ENCODE measurements around the gene DSC1. TPM values are rescaled to one million over a fixed set of nuclear protein-coding genes. Genes with fewer than 3 reads are reported as not detected.
A peak's percentile ranks its signal among the peaks of the same experiment; 100 is the strongest.

DSC1 gene
- total RNA-seq, 1 experiment from 2014 or later, result not detected

GRCh38 chr18:31099450-31100230 lies 63.0 kb downstream of the DSC1 start (continued):
- TF ChIP-seq CEBPB (IDR thresholded peaks at IDR 0.05; ENCODE audit: low read depth) (no peak), CBX3 (IDR thresholded peaks at IDR 0.05; ENCODE audit: low read depth) (no peak), POLR2A (IDR thresholded peaks at IDR 0.05; ENCODE audit: borderline replicate concordance, extremely low read depth, insufficient read depth, insufficient read length) (no peak), SRF (IDR thresholded peaks at IDR 0.05; ENCODE audit: low read depth) (no peak), EGR1 (IDR thresholded peaks at IDR 0.05; ENCODE audit: low read depth) (no peak)

GRCh38 chr18:31098878-31099277 lies 63.8 kb downstream of the DSC1 start:
- Histone ChIP-seq H3K4me1 (ENCODE audit: control insufficient read depth in 1 of 2, insufficient read depth in 2 of 2, low read length in 2 of 2) (peaks cover 31 to 56% of the 10 kb centered on the region in 2 experiments), H2AFZ (ENCODE audit: low read depth, low read length, poor library complexity, severe bottlenecking) (no peak overlapping the region), H3K4me2 (ENCODE audit: low read length) (peak overlapping the region; percentile 98), H3K4me3 (replicated peaks in 1 of 2; ENCODE audit: low read depth in 1 of 2, low read length in 2 of 2) (0 out of 4 replicates have a peak overlapping the region, but pooled peaks of 1 of the 2 experiments have one; percentile 82), H3K36me3 (ENCODE audit: control insufficient read depth in 1 of 2, insufficient read depth in 2 of 2, low read length in 2 of 2) (no peaks in the 10 kb centered on the region), H3K9ac (ENCODE audit: low read length) (no peak overlapping the region), H4K20me1 (ENCODE audit: insufficient read depth) (no peaks in the 10 kb centered on the region), H3K27me3 (ENCODE audit: insufficient read depth, low read length) (no peaks in the 10 kb centered on the region), H3K79me2 (ENCODE audit: insufficient read depth, low read length) (peaks cover 46% of the 10 kb centered on the region), H3K9me3 (ENCODE audit: control insufficient read depth in 1 of 2, insufficient read depth in 1 of 2, low read depth in 1 of 2, low read length in 2 of 2) (no peaks in the 10 kb centered on the region), H3K27ac (ENCODE audit: low read depth, low read length) (no peak overlapping the region), H3K9me2 (ENCODE audit: insufficient read depth) (no peaks in the 10 kb centered on the region)
- POLR2A ChIA-PET, result no interaction called here
- intact Hi-C loops (cut with micrococcal nuclease), result no loop called here
- ATAC-seq (no peak), DNase-seq (ENCODE audit: low read depth, low spot score) (no peak)
- CTCF ChIA-PET, result no interaction called here
- BruUV-seq (replicated peaks), result TSS peak; percentile 23
- RAD21 ChIA-PET (ENCODE audit: low non-redundant PET in 1 of 2, low total read pairs in 2 of 2, uncharacterized antibody in 2 of 2, unreplicated experiment in 2 of 2), result no interaction called here
- TF ChIP-seq EZH2phosphoT487 (IDR thresholded peaks at IDR 0.05; ENCODE audit: borderline replicate concordance), result no peak
- TF ChIP-seq YY1 (IDR thresholded peaks at IDR 0.05; ENCODE audit: extremely low read depth, insufficient replicate concordance, low read depth, low read length), result no peak
- no peak for TF ChIP-seq EZH2 (IDR thresholded peaks at IDR 0.05)
- TF ChIP-seq POLR2AphosphoS5 (IDR thresholded peaks at IDR 0.05; ENCODE audit: low read depth, low read length), result no peak
- no peak for TF ChIP-seq ATF3 (IDR thresholded peaks at IDR 0.05)
- no peak for TF ChIP-seq CEBPB (IDR thresholded peaks at IDR 0.05; ENCODE audit: low read depth)
- no peak for TF ChIP-seq FOSL1 (IDR thresholded peaks at IDR 0.05; ENCODE audit: low read depth)
- no peak for TF ChIP-seq ZBTB33 (IDR thresholded peaks at IDR 0.05; ENCODE audit: extremely low read depth, insufficient replicate concordance, low read length)
- TF ChIP-seq REST (IDR thresholded peaks at IDR 0.05; ENCODE audit: low read depth), result no peak
- TF ChIP-seq JUND (IDR thresholded peaks at IDR 0.05), result no peak
- TF ChIP-seq SP1 (IDR thresholded peaks at IDR 0.05; ENCODE audit: low read depth), result no peak
- TF ChIP-seq EGR1 (IDR thresholded peaks at IDR 0.05; ENCODE audit: low read depth), result no peak
- TF ChIP-seq MAX (IDR thresholded peaks at IDR 0.05), result no peak
- TF ChIP-seq TCF7L2 (IDR thresholded peaks at IDR 0.05; ENCODE audit: borderline replicate concordance, extremely low read depth, insufficient read depth, insufficient read length), result no peak
- no peak for TF ChIP-seq SRF (IDR thresholded peaks at IDR 0.05; ENCODE audit: low read depth)
- TF ChIP-seq ELF1 (IDR thresholded peaks at IDR 0.05; ENCODE audit: borderline replicate concordance, low read depth), result no peak
- TF ChIP-seq RAD21 (IDR thresholded peaks at IDR 0.05; ENCODE audit: low read depth), result no peak

Data from HCT116 (cell line).